ENCODE data around the gene CREB5.

The CREB5 gene

GRCh38 chr7:28747854-28748253 lies 335.5 kb downstream of the CREB5 start:
- DNase-seq (ENCODE audit: low spot score) = no peak

DNA sequence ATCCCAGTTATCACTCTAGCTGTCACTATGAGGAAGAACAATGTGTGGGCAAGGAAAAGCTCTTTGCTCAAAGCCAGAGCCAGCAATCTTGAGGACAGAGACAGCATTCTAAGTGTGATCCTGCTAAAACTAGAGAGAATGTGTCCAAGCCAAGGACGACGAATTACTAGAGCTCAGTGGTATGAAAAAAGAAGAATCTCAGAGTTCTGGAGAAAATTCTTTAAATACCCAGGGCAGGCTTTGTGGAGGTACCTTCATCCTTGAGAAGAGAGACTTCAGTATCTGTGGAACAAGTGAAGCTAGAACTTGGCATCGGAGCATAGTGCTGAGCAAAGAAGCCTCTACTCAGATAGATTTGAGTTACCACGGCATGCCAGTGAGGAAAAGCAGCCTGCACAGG lies 336.0 kb downstream of the CREB5 start:
- no peak for DNase-seq (ENCODE audit: low spot score)

- no peak for DNase-seq (ENCODE audit: low spot score)
Observed at GRCh38 chr7:28748933-28749584, 336.7 kb downstream of the CREB5 start.

DNA sequence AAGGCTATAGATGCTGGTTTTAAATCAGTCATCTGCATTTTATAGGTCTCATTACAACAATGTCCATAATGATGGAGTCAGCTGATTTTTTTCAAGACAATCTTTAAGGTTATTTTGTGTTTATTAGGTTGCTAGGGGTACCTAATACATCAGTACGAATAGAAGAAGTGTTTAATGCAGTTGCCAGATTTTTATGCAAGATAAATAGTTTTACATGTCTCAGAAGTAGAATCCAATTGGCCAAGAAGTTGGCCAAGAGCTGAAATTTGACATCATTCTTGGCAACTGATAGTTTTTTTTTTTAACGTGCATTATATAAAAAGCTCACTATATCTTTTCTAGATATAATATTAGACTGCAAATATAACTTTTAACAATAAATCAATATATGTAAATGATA lies 337.3 kb downstream of the CREB5 start:
- no peak for DNase-seq (ENCODE audit: low spot score)

DNA sequence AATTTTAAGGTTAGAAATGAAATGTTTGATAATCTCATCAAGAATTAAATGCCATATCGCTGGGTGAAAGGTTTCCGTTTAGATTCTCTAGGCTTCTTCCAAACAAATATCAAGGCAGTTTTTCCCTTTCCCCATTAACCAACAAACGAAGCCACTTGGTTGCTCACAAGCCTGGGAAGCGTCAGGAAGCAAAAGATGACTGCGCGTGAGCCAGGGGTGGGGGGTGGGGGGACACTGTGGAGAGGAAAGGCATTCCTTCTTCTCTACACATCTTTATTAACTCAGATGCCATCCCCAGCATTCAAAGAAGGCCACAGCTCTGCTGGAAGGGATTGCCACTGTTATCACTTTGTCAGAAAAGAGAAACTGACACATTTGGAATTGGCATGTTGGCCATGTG lies 338.7 kb downstream of the CREB5 start:
- no peak for DNase-seq (ENCODE audit: low spot score)

DNA sequence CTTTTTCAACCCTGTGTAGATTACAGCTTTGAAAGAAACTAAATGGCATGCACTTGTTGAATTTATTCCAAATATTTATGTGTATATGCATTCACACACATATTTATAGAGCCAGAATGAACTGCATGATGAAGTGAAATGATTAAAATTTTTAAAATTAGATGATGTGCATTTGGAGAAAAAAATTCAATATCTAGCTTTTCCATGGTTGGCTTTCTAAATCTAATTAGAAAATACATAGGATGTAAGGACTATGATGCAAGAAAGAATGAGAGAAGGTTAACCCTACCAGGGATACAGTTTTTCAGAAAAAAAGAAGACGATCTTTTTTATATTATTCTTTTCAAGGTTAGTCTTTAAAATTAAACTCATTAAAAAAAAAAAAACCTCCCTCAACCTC lies 341.3 kb downstream of the CREB5 start:
- DNase-seq (ENCODE audit: low spot score) = no peak

- DNase-seq (ENCODE audit: low spot score) = peak; percentile 26
Observed at GRCh38 chr7:28754027-28754426, 341.7 kb downstream of the CREB5 start.

GRCh38 chr7:28754447-28754846 lies 342.1 kb downstream of the CREB5 start:
- no peak for DNase-seq (ENCODE audit: low spot score)

- DNase-seq (ENCODE audit: low spot score) = peak; percentile 75
Observed at GRCh38 chr7:28755255-28755654, 342.9 kb downstream of the CREB5 start.

DNA sequence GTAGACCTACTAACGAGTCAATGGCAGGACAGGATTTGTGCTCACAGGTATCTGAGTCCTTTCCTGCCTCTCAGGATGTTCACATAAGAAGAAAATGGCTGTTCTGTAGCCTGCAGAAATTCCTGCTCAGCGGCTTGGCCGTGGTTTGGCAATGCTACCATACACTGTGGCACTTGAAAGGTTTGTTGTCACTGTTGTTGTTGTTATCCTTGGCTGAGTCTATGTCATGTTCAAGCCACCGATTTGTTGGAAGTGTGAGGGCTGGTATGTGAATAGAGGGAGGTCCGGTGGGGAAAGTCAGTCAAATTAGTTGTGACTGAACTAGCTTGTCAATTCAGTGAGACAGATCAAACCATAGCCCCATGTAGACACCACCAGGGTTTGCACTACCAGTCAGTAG lies 345.9 kb downstream of the CREB5 start:
- DNase-seq (ENCODE audit: low spot score) = no peak

- DNase-seq (ENCODE audit: low spot score) = no peak
Observed at GRCh38 chr7:28759475-28759971, 347.2 kb downstream of the CREB5 start.

- DNase-seq (ENCODE audit: low spot score) = no peak
Observed at GRCh38 chr7:28761505-28761904, 349.2 kb downstream of the CREB5 start.

- DNase-seq (ENCODE audit: low spot score) = no peak
Observed at GRCh38 chr7:28762651-28763050, 350.3 kb downstream of the CREB5 start.

DNA sequence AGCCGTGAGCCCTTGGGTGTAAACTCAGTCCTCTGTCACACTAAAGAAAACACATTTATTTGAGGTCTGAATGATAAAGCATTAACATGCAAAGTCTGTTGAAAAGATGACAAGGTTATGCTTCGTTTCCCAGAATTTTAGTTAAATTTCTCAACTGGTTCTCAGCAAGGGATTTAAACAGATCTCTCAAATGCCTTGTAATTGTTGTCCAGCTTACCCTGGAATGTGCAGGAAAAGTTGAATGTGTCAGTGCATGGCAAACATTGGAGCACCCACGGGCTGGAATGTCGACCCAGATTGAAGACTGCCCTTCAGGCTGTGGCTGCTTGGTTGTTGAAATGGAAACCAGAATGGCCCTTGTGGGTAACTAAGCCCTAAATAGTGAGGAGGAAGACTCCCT lies 354.0 kb downstream of the CREB5 start:
- DNase-seq (ENCODE audit: low spot score) = no peak

- DNase-seq (ENCODE audit: low spot score) = peak; percentile 45
Observed at GRCh38 chr7:28767356-28767755, 355.0 kb downstream of the CREB5 start.

GRCh38 chr7:28768577-28769147 lies 356.3 kb downstream of the CREB5 start:
- DNase-seq (ENCODE audit: low spot score) = peak; percentile 37

- DNase-seq (ENCODE audit: low spot score) = no peak
Observed at GRCh38 chr7:28771906-28772622, 359.7 kb downstream of the CREB5 start.

DNA sequence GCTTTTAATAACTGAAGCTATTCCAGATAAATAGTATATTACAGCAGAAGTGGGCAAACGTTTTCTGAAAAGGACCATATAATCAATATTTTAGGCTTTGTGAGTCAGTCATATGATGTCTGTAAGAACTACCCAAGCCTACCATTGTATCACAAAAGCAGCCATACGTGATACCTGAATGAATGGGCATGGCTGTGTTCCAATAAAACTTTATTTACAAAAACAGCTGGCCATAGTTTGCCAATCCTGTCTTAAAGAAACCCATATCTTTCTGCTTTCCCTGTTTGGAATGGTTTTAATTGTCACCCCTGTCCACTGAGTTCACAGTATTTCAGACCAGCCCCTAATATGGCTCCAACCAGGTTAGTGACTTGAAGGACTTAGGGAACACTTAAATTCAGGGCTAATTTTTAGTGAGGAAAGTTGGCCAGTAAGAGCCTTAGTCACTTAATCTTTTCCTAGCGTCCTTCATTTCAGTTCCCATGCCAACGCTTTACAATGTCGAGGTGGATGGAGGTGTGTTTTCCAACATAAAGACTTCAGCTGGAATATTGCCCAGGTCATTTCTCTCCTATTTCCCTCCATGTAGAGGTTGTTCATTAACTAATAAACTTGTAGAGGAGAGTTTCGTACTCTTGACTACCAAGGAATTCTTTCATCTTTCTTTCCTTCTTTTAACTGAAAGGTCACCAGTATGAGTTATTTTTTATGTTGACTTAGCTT lies 361.3 kb downstream of the CREB5 start:
- DNase-seq (ENCODE audit: low spot score) = no peak

GRCh38 chr7:28774261-28774988 lies 362.1 kb downstream of the CREB5 start:
- no peak for DNase-seq (ENCODE audit: low spot score)

- DNase-seq (ENCODE audit: low spot score) = no peak
Observed at GRCh38 chr7:28776463-28777157, 364.3 kb downstream of the CREB5 start.

GRCh38 chr7:28778786-28779185 lies 366.5 kb downstream of the CREB5 start:
- DNase-seq (ENCODE audit: low spot score) = no peak

Measured in AG08395 (cell line).